SK-N-MC (cell line): ENCODE data around the gene PDIA4.

Experiments used
- EZH2 ChIP-seq: fragments of 200-600 bp; sonication (generic); IDR thresholded peaks from one replicate; pipeline ENCODE4 v1.6.1; 2017; ENCODE audit warnings: antibody characterized with exemption
- POLR2AphosphoS5 ChIP-seq: IDR thresholded peaks from 2 replicates; pipeline ENCODE4 v1.6.1; 2012; ENCODE audit warnings: mild to moderate bottlenecking, low read depth, low read length, borderline replicate concordance

- TF ChIP-seq EZH2 = no peak
- no peak for TF ChIP-seq POLR2AphosphoS5
Measured at GRCh38 chr7:149072438-149072775, 44.1 kb upstream of the PDIA4 start.
